Astrocyte of the cerebellum (primary cell): ENCODE measurements around the gene ZNF394.

Experiments used
- DNase-seq: peaks from one replicate; pipeline ENCODE4 v3.0.0-alpha.2; 2011; ENCODE audit warnings: low read depth
- H3K4me3 ChIP-seq: 2 replicates; pipeline ENCODE4 v1.5.1; 2011; ENCODE audit warnings: mild to moderate bottlenecking, low read depth, low read length, moderate library complexity
- CTCF ChIP-seq: IDR thresholded peaks from 2 replicates; pipeline ENCODE4 v1.5.1; 2012; ENCODE audit warnings: low read length, low read depth, moderate library complexity, mild to moderate bottlenecking; ENCODE audit errors: missing control alignments
- in situ Hi-C: cut with HindIII; loops from 2 replicates; pipeline ENCODE4 v1.10.0; 2017; ENCODE audit warnings: low sequenced_read_pairs

ZNF394 gene

GRCh38 chr7:99453105-99453504 is 47.0 kb downstream of the ZNF394 start:
- TF ChIP-seq CTCF = no peak
- in situ Hi-C loops = no loop called here
- no peak for DNase-seq
- H3K4me3 ChIP-seq = no peak overlapping the region

GRCh38 chr7:99452541-99452940 is 47.5 kb downstream of the ZNF394 start:
- DNase-seq = no peak
- in situ Hi-C loops = no loop called here
- no peak overlapping the region for H3K4me3 ChIP-seq
- no peak for TF ChIP-seq CTCF

GRCh38 chr7:99451936-99452335 is 48.1 kb downstream of the ZNF394 start:
- in situ Hi-C loops = no loop called here
- DNase-seq = no peak
- no peak for TF ChIP-seq CTCF
- H3K4me3 ChIP-seq = no peak overlapping the region

GRCh38 chr7:99449326-99449725 is 50.8 kb downstream of the ZNF394 start:
- no peak overlapping the region for H3K4me3 ChIP-seq

GRCh38 chr7:99448855-99449254 is 51.2 kb downstream of the ZNF394 start:
- DNase-seq = no peak
- in situ Hi-C loops = no loop called here
- no peak overlapping the region for H3K4me3 ChIP-seq
- no peak for TF ChIP-seq CTCF

More at GRCh38 chr7:99449326-99449725, 50.8 kb downstream of the ZNF394 start:
- in situ Hi-C loops = no loop called here
- DNase-seq = no peak
- TF ChIP-seq CTCF = no peak

GRCh38 chr7:99447943-99448342 is 52.1 kb downstream of the ZNF394 start:
- no peak for TF ChIP-seq CTCF
- in situ Hi-C loops = no loop called here
- DNase-seq = no peak
- no peak overlapping the region for H3K4me3 ChIP-seq

GRCh38 chr7:99446096-99446495 is 54.0 kb downstream of the ZNF394 start:
- DNase-seq = no peak
- in situ Hi-C loops = no loop called here
- no peak overlapping the region for H3K4me3 ChIP-seq
- TF ChIP-seq CTCF = no peak
